Panc1 (cell line): Measurements from ENCODE around the gene TOR1AIP1. TPM values are rescaled to one million over a fixed set of nuclear protein-coding genes. Genes with fewer than 3 reads are reported as not detected.

Experiments used
- ATAC-seq: fragments of 200-7000 bp; cut with Tn5 transposase; 2 replicates; pipeline ENCODE4 v1.9.1; 2020; ENCODE audit warnings: mild to moderate bottlenecking, moderate library complexity
- BruUV-seq: library from RNA; stranded (reverse); fragments of 400-500 nt; replicated peaks from 2 replicates; lab custom pipeline; 2021; lab: Mats Ljungman, UMichigan
- CTCF ChIA-PET: fragments of 300-600 bp; sonication (Branson Sonifier 250); formaldehyde crosslinking; loops from one replicate; lab custom pipeline; 2022; ENCODE audit warnings: antibody characterized with exemption; lab: Charles Lee
- POLR2A ChIA-PET: fragments of 300-600 bp; sonication (Branson Sonifier 250); formaldehyde crosslinking; loops from one replicate; lab custom pipeline; 2022; ENCODE audit warnings: antibody characterized with exemption; lab: Charles Lee
- DNase-seq: peaks from one replicate; pipeline ENCODE4 v3.0.0-alpha.2; 2010; ENCODE audit warnings: low read depth, low spot score
- H3K27ac ChIP-seq: 2 replicates; pipeline ENCODE4 v1.5.1; 2011; ENCODE audit warnings: mild to moderate bottlenecking, low read length, inconsistent platforms
- H3K27me3 ChIP-seq: fragments of 200-500 bp; sonication (Bioruptor generic); 2 replicates; pipeline ENCODE4 v1.6.0; 2014; ENCODE audit warnings: low read length, inconsistent platforms; ENCODE audit not compliant: control insufficient read depth, insufficient read depth
- H3K36me3 ChIP-seq: fragments of 200-500 bp; sonication (Bioruptor generic); 2 replicates; pipeline ENCODE4 v1.5.1; 2014; ENCODE audit warnings: inconsistent platforms, mild to moderate bottlenecking, low read length, moderate library complexity; ENCODE audit not compliant: control insufficient read depth, insufficient read depth
- H3K4me1 ChIP-seq: 2 replicates; pipeline ENCODE4 v1.5.1; 2011; ENCODE audit warnings: inconsistent platforms, mild to moderate bottlenecking, low read length, moderate library complexity; ENCODE audit not compliant: control insufficient read depth, insufficient read depth
- H3K4me3 ChIP-seq, 2 experiments: 2 replicates each; pipeline ENCODE4 v1.5.1; 2011 to 2012; ENCODE audit warnings: low read depth in 2 of 2, low read length in 2 of 2, mild to moderate bottlenecking in 2 of 2, inconsistent platforms in 1 of 2, moderate library complexity in 1 of 2
- H3K9me3 ChIP-seq: fragments of 200-500 bp; sonication (Bioruptor generic); 2 replicates; pipeline ENCODE4 v1.5.1; 2014; ENCODE audit warnings: low read depth, mild to moderate bottlenecking, inconsistent platforms, low read length, moderate library complexity; ENCODE audit not compliant: control insufficient read depth, insufficient read depth
- CTCF ChIP-seq: fragments of 450-650 bp; IDR thresholded peaks from 2 replicates; pipeline ENCODE4 v1.5.1; 2017; ENCODE audit warnings: mild to moderate bottlenecking
- POLR2AphosphoS5 ChIP-seq: IDR thresholded peaks from 2 replicates; pipeline ENCODE4 v1.6.1; 2012; ENCODE audit warnings: mild to moderate bottlenecking, low read depth, low read length, moderate library complexity
- SIN3A ChIP-seq: IDR thresholded peaks from 2 replicates; pipeline ENCODE4 v1.6.1; 2012; ENCODE audit warnings: low read depth, mild to moderate bottlenecking, low read length, moderate library complexity, borderline replicate concordance; ENCODE audit not compliant: insufficient read depth
- TCF7L2 ChIP-seq: IDR thresholded peaks from 2 replicates; pipeline ENCODE4 v1.6.1; 2011; ENCODE audit warnings: mild to moderate bottlenecking, low read depth, low read length, inconsistent platforms
- in situ Hi-C: cut with HindIII; loops from 2 replicates; pipeline ENCODE4 v1.10.0; 2016; ENCODE audit warnings: low sequenced_read_pairs, low pct_unique_long_range_greater_than_20kb
- intact Hi-C: fragments of 100-400 bp; cut with micrococcal nuclease; formaldehyde crosslinking; loops from one replicate; pipeline ENCODE4 v1.10.0; 2022; ENCODE audit not compliant: unreplicated experiment
- total RNA-seq: library from RNA; stranded (reverse); gene quantifications from one replicate; pipeline ENCODE4 v1.2.1, GENCODE V29; 2021; ENCODE audit not compliant: unreplicated experiment
- TF ChIP-seq, protein P1 (sequence below), 2 experiments: IDR thresholded peaks; 2 replicates each; pipeline ENCODE4 v1.6.1; 2011 to 2012; ENCODE audit warnings: low read depth in 2 of 2, control low read depth in 1 of 2, low read length in 1 of 2, mild to moderate bottlenecking in 1 of 2, moderate library complexity in 1 of 2; ENCODE audit not compliant: insufficient read depth in 1 of 2

Gene TOR1AIP1
- total RNA-seq, 1 experiment from 2014 or later = 62.0 TPM

GRCh38 chr1:179873438-179873851, 8.6 kb upstream of the TOR1AIP1 start:
- Histone ChIP-seq H3K9me3 (no peaks in the 10 kb centered on the region), H3K27me3 (no peaks in the 10 kb centered on the region), H3K4me3 (no peak overlapping the region), H3K27ac (no peak overlapping the region), H3K4me1 (peaks cover 13% of the 10 kb centered on the region; the same call in 1 of the 2 replicates), H3K36me3 (peaks cover 28% of the 10 kb centered on the region)
- in situ Hi-C loops = no loop called here
- DNase-seq (no peak), ATAC-seq (no peak)
- ChIA-PET POLR2A (no interaction called here), CTCF (no interaction called here)
- intact Hi-C loops = no loop called here
- TF ChIP-seq TCF7L2 = no peak
- no peak for TF ChIP-seq CTCF
- BruUV-seq = no TSS peak

GRCh38 chr1:179875596-179876299, 6.3 kb upstream of the TOR1AIP1 start:
- TF ChIP-seq, protein P1, sequence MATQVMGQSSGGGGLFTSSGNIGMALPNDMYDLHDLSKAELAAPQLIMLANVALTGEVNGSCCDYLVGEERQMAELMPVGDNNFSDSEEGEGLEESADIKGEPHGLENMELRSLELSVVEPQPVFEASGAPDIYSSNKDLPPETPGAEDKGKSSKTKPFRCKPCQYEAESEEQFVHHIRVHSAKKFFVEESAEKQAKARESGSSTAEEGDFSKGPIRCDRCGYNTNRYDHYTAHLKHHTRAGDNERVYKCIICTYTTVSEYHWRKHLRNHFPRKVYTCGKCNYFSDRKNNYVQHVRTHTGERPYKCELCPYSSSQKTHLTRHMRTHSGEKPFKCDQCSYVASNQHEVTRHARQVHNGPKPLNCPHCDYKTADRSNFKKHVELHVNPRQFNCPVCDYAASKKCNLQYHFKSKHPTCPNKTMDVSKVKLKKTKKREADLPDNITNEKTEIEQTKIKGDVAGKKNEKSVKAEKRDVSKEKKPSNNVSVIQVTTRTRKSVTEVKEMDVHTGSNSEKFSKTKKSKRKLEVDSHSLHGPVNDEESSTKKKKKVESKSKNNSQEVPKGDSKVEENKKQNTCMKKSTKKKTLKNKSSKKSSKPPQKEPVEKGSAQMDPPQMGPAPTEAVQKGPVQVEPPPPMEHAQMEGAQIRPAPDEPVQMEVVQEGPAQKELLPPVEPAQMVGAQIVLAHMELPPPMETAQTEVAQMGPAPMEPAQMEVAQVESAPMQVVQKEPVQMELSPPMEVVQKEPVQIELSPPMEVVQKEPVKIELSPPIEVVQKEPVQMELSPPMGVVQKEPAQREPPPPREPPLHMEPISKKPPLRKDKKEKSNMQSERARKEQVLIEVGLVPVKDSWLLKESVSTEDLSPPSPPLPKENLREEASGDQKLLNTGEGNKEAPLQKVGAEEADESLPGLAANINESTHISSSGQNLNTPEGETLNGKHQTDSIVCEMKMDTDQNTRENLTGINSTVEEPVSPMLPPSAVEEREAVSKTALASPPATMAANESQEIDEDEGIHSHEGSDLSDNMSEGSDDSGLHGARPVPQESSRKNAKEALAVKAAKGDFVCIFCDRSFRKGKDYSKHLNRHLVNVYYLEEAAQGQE (IDR thresholded peaks at IDR 0.05; ENCODE audit: insufficient read depth in 1 of 2, low read depth in 2 of 2, low read length in 1 of 2) = no peak
- Histone ChIP-seq H3K27ac (no peak overlapping the region), H3K4me3 (peak overlapping the region in 1 of 2 experiments; percentile 79; a peak in 2 of 4 replicates), H3K4me1 (peaks cover 17% of the 10 kb centered on the region; the same call in 1 of the 2 replicates), H3K36me3 (peaks cover 28% of the 10 kb centered on the region), H3K27me3 (no peaks in the 10 kb centered on the region), H3K9me3 (no peaks in the 10 kb centered on the region)
- CTCF ChIA-PET = no interaction called here
- ATAC-seq = no peak
- BruUV-seq = no TSS peak
- DNase-seq = no peak
- POLR2A ChIA-PET = interaction anchor here (0.6 kb wide), 1 partner anchor 37 kb away, joined by 4 read pairs; no protein-coding TSS in a partner anchor
- in situ Hi-C loops (no loop called here), intact Hi-C loops (no loop called here)

DNA sequence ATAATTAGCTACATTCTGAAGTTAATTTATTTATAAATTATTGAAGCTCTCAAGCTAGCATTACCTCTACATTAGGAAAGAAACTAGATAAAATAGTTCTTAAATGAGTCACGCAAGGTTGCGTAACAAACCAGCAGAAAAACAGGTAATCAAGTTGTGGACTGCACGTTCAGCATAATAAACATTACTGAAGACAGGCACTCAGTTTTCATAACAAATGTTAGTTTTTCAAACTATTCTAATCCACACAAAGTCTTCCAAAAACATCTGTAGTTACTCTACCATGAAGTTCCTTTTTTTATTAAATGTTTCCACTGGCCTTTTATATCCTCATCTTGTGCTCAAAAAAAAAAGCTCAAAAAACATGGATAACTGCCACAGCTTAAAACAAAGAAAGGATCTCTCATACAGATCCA, 5.8 kb upstream of the TOR1AIP1 start:
- H3K4me1 ChIP-seq = peaks cover 17% of the 10 kb centered on the region; the same call in 1 of the 2 replicates
- DNase-seq (no peak), ATAC-seq (no peak)
- CTCF ChIA-PET = no interaction called here
- H3K4me3 ChIP-seq = peak overlapping the region; percentile 79 to 87; a peak in 3 of 4 replicates
- BruUV-seq = no TSS peak
- H3K27ac ChIP-seq = peak overlapping the region; percentile 87; the same call in 1 of the 2 replicates
- in situ Hi-C loops = no loop called here
- TF ChIP-seq TCF7L2 (no peak), POLR2AphosphoS5 (no peak), CTCF (no peak), SIN3A (no peak)
- TF ChIP-seq, protein P1 (IDR thresholded peaks at IDR 0.05; ENCODE audit: insufficient read depth in 1 of 2, low read depth in 2 of 2, low read length in 1 of 2) = no peak
- H3K36me3 ChIP-seq = peaks cover 25% of the 10 kb centered on the region
- POLR2A ChIA-PET = no interaction called here
- H3K9me3 ChIP-seq = no peaks in the 10 kb centered on the region
- no peaks in the 10 kb centered on the region for H3K27me3 ChIP-seq
- intact Hi-C loops = no loop called here
